GM19468 (cell line): Measurements from ENCODE around the gene DOK6.

ENCODE experiments used
- ATAC-seq: cut with Tn5 transposase; IDR thresholded peaks from one replicate; pipeline ENCODE4 v1.9.1; 2021; ENCODE audit warnings: mild to moderate bottlenecking, moderate library complexity, moderate number of reproducible peaks; ENCODE audit not compliant: unreplicated experiment; ENCODE audit errors: extremely low read depth

Gene DOK6

GRCh38 chr18:69612242-69612641 lies 211.6 kb downstream of the DOK6 start:
- no peak for ATAC-seq

GRCh38 chr18:69616114-69616513 lies 215.4 kb downstream of the DOK6 start:
- no peak for ATAC-seq

- no peak for ATAC-seq
Observed at GRCh38 chr18:69617408-69617807, 216.7 kb downstream of the DOK6 start.

GRCh38 chr18:69617888-69618287 lies 217.2 kb downstream of the DOK6 start:
- no peak for ATAC-seq

- no peak for ATAC-seq
Observed at GRCh38 chr18:69622184-69622583, 221.5 kb downstream of the DOK6 start.

GRCh38 chr18:69622961-69623360 lies 222.3 kb downstream of the DOK6 start:
- no peak for ATAC-seq

- no peak for ATAC-seq
Observed at GRCh38 chr18:69626171-69626570, 225.5 kb downstream of the DOK6 start.

GRCh38 chr18:69626643-69627242 lies 226.1 kb downstream of the DOK6 start:
- ATAC-seq, result no peak

- ATAC-seq, result no peak
Observed at GRCh38 chr18:69628774-69629359, 228.2 kb downstream of the DOK6 start.

- no peak for ATAC-seq
Observed at GRCh38 chr18:69631281-69631680, 230.6 kb downstream of the DOK6 start.

- no peak for ATAC-seq
Observed at GRCh38 chr18:69635482-69635881, 234.8 kb downstream of the DOK6 start.

- no peak for ATAC-seq
Observed at GRCh38 chr18:69636529-69637301, 236.0 kb downstream of the DOK6 start.

- ATAC-seq, result no peak
Observed at GRCh38 chr18:69638056-69638455, 237.4 kb downstream of the DOK6 start.

- ATAC-seq, result no peak
Observed at GRCh38 chr18:69647702-69648101, 247.0 kb downstream of the DOK6 start.

- ATAC-seq, result no peak
Observed at GRCh38 chr18:69648486-69648885, 247.8 kb downstream of the DOK6 start.

GRCh38 chr18:69649684-69650083 lies 249.0 kb downstream of the DOK6 start:
- no peak for ATAC-seq

- no peak for ATAC-seq
Observed at GRCh38 chr18:69651243-69651642, 250.6 kb downstream of the DOK6 start.

- ATAC-seq, result no peak
Observed at GRCh38 chr18:69655816-69656215, 255.1 kb downstream of the DOK6 start.

- no peak for ATAC-seq
Observed at GRCh38 chr18:69658103-69658502, 257.4 kb downstream of the DOK6 start.

GRCh38 chr18:69658685-69659084 lies 258.0 kb downstream of the DOK6 start:
- ATAC-seq, result no peak

GRCh38 chr18:69659142-69659651 lies 258.5 kb downstream of the DOK6 start:
- no peak for ATAC-seq
